Transverse colon (tissue), 4 donors: Measurements from ENCODE around the gene ARHGDIG.

ENCODE experiments used
- CTCF ChIP-seq, 5 experiments: fragments of 200-600 bp in 3 of 5; fragments of 450-650 bp in 2 of 5; sonication (generic) in 3 of 5; IDR thresholded peaks; 1 replicate in 2 of 5; 2 replicates in 3 of 5; pipeline ENCODE4 v1.5.1; 2016 to 2017; ENCODE audit warnings: antibody characterized with exemption in 5 of 5, inconsistent platforms in 3 of 5, mild to moderate bottlenecking in 2 of 5, moderate library complexity in 1 of 5
- EP300 ChIP-seq: sonication (generic); formaldehyde crosslinking; IDR thresholded peaks from one replicate; pipeline ENCODE4 v1.6.1; 2017; ENCODE audit warnings: antibody characterized with exemption, low read depth
- POLR2A ChIP-seq: fragments of 450-650 bp; IDR thresholded peaks from one replicate; pipeline ENCODE4 v1.6.1; 2016; ENCODE audit warnings: antibody characterized with exemption, mild to moderate bottlenecking, moderate library complexity
- POLR2AphosphoS5 ChIP-seq, 3 donors: sonication (generic); formaldehyde crosslinking; IDR thresholded peaks; one replicate each; pipeline ENCODE4 v1.6.1; 2016; ENCODE audit warnings: antibody characterized with exemption in 3 of 3

DNA sequence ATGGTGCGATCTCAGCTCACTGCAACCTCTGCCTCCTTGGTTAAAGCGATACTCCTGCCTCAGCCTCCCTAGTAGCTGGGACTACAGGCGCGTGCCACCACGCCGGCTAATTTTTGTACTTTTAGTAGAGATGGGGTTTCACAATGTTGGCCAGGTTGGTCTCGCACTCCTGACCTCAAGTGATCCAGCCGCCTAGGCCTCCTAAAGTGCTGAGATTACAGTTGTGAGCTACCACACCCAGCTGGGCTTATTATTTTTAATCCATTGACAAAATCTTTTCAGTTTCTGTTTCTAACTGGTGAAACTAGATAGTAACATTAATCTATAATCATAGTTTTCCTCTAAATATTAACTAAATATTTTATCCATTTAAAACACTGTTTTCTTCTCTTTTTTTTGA is 39.8 kb upstream of the ARHGDIG start:
- TF ChIP-seq CTCF (IDR thresholded peaks at IDR 0.05): no peak
- TF ChIP-seq POLR2A: no peak
- TF ChIP-seq POLR2AphosphoS5 (IDR thresholded peaks at IDR 0.05): no peak
- TF ChIP-seq EP300: no peak
